ENCODE results near the gene TCAIM.
A peak's percentile ranks its signal among the peaks of the same experiment; 100 is the strongest.

The TCAIM gene, protein sequence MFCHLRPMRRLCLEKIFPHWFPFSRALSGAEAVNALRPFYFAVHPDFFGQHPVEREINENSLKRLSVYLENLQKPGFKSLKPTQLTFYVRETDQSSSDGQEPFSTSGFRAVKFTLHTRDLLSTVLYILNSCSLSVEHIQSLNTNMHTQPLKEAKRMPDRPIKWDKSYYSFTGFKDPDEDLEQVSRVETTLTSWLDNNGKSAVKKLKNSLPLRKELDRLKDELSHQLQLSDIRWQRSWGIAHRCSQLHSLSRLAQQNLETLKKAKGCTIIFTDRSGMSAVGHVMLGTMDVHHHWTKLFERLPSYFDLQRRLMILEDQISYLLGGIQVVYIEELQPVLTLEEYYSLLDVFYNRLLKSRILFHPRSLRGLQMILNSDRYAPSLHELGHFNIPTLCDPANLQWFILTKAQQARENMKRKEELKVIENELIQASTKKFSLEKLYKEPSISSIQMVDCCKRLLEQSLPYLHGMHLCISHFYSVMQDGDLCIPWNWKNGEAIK

DNA sequence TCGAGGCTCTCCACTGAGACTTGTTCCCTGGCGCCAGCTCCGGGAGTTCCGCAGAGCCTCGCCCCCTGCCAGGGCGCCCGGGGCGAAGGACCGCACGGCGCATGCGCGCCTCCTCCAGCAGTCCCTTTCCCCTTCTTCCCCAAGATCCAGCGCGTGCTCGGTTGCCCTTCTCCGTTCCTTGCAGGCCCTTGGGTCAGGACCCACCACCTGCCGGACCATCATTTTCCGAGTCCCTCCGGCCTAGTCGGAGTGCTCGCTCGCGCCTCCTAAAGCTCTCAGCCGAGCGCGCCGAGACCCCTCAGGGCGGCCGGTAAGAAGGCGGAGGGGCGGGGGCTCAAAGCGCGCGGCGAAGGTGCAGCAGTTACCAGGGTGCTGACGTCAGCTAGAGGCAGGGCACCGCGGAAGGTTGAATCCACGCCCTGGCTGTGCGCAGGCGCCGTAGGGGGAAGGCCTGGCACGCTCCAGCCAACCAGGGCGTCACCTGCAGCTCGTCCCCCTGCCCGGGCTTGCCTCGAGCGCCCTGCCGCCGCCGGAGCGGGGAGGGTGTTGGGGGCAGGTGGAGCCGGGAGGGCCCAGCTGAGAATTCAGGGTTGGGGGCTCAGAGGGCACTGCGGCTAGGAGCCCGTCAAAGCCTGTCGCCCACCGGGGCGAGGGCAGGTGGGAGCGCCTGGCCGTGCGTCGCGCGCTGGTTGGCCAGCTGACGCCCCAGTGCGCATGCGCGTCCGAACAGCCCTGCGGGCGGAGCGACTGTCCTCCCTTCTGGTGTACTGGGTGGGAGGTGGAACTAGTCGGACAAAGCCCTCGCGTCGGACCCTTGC is at the start of gene TCAIM:
Gene TCAIM (plus strand): TSS at position 757 of the 818 bp plus-strand sequence. CDS start 16,017 bp downstream, outside the sequence.
- DNase-seq: peak; percentile 89

DNA sequence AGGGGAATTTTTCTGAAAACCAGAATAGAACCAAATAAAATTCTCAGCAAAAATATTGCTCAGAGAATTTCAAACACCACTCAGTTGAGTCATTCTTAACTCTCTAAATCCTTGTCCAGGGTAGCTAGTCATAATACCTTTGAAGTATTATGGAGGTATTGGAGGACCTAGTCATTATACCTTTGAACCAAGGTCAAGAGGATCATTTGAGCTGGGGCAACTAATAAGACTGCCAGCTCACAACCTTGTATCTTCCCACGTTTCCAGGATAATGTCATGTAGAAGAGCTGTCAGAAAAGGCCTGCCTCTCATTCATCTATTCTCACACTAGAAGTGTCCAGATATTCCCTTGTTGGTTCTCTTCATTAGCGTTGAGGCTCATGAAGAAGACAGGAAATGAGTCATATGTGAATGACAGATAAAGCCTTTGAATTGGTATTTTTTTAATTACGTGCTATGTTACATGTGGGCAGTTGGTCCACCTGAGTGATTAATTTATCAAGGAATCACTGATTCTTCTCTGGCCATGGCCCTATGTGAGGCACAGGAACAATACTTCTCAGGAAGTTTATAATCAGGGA is 48.6 kb upstream of the TCAIM start:
- no peak for DNase-seq

DNA sequence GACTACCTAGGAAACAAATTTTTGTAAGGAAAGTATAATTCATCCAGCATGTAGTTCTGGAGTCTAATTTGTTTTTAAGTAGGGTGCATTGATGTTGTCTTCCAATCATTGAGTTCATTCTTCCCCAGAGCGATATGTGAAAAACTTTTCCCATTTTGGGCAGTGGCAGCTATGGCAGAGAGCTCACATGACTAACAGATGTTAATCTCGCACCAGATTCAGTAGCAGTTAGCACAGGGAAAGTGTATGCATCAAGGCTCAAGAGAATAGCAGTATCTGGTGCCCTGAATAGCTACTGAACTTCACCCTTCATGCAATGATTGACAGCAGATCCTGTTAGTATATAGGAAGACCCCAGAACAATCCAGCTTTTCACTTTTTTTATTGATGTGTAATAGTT is 46.3 kb upstream of the TCAIM start:
- DNase-seq: no peak

DNA sequence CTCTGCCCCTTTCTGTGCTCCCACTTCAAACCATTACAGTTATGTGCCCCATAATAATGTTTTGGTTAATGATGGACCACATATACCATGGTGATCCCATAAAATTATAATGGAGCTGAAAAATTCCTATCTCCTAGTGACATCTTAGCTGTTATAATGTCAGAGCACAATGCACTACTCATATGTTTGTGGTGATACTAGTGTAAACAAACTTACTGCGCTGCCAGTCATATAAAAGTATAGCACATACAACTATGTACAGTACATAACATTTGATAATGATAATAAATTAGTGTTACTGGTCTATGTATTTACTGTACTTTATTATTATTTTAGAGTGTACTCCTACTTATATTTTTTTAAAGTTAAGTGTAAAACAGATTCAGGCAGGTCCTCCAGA is 45.6 kb upstream of the TCAIM start:
- DNase-seq: no peak

DNA sequence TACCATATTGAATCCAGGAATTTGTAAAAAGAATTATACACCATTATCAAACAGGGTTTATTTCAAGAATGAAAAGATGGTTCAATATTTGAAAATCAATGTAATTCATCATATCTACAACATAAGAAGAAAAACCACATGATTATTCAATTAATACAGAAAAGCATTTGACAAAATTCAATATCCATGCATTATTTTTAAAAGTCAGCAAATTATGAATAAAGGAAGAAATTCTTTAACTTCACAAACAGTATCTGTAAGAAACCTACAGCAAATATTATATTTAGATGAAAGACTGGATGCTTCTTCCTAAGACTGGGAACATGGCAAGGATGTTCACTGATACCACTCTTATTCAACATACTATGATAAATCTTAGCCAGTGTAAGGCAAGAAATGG is 41.3 kb upstream of the TCAIM start:
- DNase-seq: no peak

DNA sequence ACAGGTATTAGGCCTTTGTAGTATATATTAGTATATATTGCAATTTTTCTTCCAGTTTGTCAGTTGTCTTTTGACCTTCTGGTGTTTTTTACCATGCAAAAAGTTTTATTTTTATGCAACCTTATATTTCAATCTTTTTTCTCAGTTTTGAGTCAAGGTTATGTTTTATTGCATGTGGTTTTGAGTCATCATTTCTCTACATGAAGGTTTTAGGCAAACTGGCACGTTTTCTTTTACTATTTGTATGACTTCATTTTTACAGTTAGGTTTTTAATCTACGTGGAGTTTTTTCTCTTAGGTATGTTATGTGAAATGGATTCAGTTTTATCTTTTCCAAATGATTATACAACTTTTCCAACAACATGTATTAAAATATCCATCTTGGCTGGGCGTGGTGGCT is 36.8 kb upstream of the TCAIM start:
- no peak for DNase-seq

DNA sequence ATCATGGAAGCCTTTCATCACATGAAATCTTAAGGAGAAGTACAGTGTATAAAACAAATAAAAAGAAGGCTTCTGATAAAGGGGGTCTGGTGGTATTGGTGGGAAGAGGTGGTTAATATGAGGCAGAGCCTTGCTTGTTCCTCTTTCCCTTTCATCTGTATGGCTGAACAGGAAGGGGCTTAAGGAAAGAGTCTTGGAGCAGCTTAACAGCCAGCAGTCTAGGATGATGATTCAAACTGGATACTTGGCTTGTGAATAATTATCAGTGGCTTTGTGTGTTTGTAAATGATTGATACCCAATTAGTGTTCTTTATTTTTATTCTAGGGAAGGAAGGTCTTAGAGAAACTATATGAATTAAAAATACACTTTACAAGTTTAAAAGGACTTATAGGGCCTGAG is 29.1 kb upstream of the TCAIM start:
- no peak for DNase-seq

DNA sequence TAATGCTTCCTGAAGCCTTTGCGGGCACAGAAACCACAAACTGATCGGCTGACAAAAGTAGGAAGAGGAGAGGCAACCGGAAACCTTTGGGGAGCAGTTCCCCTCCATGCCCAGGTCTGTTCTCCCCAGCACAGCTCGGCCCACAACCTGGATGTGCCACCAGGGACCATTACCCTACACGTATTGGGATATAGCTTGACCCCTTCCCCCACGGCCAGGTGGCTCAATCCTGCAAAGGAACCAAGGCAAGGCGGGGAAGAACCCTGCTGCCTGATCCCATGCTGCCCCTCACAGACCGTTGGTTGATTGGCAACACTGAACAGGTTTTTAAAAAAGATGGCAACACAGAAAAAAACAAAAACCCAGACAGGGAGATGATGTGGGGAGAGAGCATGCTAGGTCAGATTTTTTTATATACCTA is 19.7 kb upstream of the TCAIM start:
- no peak for DNase-seq

DNA sequence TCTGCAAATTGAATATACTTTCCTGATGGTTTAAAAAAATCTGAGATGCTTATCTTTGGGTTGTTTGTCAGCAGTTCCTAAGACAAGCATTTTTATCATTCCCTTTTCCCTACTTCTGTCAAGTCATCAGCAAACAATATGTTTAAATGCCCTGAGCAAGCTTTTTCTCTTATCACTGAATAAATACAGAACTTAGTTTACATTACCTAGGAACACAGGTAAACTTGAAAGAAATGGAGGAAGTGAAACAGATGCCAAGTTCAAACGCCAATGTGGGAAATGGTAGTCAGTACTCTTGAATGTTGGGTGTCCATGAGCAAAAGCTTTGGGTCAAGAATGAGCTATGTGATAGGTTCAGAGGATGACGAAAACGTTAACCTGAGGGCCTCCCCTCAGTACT is 17.2 kb upstream of the TCAIM start:
- no peak for DNase-seq

DNA sequence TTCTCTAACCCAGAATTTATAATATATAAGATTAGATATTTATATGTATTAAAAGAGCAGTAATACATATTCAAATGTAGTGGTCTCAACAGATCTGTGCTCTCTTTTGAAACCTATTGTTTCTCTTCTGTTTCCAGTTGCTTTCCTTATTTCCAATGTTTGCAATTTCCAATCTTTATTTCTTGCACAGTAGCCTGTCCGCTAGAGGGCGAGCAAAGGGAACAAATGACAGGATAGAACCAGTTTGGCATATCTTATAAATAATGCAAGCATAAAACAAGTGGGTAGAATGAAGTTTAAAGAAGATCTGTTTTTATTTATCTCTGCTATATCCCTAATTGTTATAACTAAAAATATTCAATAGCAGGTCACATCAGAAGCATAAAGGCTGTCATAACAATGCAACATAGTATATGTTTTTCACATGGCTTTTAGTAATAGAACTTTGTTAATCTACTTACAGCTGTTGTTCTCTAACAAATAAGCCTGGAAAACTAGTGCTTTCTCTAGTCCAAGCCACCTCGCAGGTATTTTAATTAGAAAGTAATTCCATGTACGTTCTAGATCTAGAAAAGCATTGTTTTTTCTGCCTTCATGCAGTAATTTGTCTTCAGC is 15.1 kb upstream of the TCAIM start:
- no peak for DNase-seq

DNA sequence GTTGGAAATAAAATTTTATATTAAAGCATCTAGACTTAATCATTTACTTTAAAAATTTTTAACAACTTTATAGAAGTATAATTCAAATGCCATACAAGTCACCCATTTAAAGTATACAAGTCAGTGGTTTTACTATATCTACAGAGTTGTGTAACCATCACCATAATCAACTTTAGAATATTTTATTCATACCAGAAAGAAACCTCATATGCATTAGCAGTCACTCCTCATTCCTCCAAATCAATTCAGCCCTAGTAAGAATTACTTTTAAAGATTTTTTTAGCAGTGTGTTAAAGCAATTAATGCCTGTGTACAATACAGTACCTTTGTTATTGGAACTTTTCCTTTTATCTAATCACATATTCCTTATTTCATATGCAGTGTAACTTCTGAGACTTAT is 14.0 kb upstream of the TCAIM start:
- DNase-seq: no peak

DNA sequence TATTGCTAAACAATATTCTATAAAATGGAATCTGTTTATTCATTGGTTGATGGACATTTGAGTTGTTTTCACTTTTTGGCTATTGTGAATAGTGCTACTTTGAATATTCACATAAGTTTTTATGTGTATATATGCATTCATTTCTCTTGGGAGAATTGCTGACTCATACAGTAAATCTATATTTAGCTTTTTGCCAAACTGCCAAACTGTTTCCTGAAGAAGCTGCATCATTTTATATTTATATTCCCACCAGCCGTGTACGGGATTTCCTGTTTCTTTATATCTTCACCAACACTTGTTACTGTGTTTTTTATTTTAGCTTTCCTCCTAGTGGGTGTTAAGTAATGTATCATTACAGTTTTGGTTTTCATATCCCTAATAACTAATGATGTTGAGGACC is 12.5 kb upstream of the TCAIM start:
- DNase-seq: no peak

DNA sequence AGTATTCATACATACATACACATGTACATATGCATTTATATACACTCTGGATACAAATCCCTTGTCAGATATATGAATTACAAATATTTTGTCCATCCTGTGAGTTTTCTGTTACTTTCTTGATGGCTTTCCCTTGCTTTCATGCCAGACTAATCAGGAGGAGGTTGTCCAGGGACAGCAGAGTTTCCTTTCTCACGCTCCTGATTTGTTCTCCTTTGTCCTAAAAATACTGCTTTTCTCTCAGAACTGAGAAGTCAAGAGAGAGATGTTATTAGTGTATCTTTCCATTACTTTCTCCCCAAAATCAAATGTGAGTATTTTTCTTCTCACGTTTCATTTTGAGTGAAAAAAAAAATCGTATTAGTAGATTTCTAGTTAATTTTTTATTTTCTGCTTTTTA is 12.1 kb upstream of the TCAIM start:
- DNase-seq: no peak

DNA sequence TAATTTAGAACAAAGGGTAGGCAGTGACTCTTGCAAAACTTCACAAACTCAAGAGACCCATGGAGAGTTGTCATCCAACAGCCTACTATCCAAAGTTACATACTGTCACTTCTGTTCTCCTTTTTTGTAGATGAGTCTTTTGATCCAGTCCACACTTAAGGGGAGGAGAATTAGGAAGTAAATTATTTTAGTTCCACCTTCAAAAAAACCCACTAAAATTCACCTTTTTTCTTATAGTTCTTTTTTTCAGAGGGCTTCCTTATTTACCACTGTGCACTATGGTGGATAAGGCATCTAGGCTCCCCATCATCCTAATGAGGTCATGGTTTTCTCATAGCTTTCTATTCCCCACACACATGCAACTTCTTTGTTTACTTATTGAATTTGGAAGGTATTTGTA is 8.6 kb upstream of the TCAIM start:
- DNase-seq: no peak

DNA sequence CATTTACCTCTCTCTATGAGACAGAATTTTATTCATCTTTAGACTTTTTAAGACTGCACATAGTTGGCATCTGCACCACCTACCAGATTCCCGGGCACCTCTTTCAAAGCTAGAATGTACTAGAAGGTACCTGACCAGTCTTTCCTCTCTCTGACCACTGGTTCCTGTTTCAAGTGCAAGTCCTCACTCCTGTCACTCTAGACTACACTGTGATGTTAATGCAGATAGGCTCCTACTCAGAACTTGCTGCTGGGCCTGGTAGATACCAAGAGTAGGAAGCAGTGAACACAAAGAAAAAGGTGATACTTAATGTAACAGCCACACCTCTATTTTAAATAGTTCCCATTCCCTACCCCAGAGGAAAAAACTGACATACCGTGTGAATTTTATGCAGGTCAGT is 8.1 kb upstream of the TCAIM start:
- no peak for DNase-seq

DNA sequence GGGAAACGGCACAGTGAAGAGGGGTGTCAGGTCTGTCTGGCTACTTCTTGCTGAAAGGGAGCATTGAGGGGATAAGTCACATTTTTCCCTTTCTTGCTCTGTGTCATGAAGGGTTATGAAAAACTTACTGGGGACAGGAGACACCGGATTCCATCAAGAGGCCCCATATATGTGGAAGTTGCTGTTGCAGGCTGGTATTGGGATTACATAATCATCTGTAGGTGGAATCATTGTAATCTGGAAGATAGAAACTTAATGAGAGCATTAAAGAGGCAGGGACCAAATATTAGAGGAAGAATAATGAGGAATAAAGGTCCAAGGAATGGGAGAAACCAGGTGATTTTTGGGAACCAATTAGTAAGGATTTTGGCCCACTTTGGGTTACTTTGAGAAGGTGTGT is 4.2 kb upstream of the TCAIM start:
- no peak for DNase-seq

DNA sequence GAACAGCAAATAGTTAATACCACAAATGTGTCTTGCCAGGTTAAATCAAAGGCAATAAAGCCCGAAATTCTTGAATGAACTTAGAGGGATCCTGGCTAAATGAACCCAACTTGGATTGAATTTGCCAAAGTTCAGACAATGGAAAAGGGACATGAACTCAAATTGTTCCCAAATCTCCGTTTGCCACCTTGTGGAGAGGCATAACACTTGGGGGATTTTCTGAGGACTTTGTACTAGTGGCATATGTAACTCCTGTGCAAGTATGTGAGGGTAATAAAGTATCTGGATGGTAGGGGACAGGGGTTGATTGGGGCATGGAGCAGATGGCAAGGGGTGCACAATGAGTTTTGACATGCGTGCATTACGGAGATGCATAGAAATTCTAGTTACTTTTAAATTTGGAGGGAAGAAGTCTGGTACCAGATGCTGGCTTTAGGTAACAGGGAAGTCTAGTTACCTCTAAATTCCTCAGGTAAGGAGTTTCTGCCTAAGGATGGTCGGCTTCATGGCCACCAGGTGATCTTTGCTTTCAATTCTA is 1.2 kb upstream of the TCAIM start:
- DNase-seq: no peak

DNA sequence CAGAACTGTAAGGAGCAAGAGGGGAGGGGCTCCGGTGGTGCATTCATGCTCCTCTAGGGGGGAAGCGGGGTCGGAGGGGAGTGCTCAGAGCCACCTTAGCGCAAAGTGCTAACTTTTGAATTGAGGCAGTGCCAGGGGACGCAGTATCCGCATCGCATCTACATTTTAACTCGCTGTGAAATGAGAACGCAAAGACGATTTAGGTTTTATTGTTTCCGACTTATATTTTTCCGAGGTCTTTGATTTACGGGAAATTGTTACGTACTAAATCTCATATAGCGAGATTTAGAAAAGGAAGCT is 212 bp downstream of the TCAIM start:
- no peak for DNase-seq

DNA sequence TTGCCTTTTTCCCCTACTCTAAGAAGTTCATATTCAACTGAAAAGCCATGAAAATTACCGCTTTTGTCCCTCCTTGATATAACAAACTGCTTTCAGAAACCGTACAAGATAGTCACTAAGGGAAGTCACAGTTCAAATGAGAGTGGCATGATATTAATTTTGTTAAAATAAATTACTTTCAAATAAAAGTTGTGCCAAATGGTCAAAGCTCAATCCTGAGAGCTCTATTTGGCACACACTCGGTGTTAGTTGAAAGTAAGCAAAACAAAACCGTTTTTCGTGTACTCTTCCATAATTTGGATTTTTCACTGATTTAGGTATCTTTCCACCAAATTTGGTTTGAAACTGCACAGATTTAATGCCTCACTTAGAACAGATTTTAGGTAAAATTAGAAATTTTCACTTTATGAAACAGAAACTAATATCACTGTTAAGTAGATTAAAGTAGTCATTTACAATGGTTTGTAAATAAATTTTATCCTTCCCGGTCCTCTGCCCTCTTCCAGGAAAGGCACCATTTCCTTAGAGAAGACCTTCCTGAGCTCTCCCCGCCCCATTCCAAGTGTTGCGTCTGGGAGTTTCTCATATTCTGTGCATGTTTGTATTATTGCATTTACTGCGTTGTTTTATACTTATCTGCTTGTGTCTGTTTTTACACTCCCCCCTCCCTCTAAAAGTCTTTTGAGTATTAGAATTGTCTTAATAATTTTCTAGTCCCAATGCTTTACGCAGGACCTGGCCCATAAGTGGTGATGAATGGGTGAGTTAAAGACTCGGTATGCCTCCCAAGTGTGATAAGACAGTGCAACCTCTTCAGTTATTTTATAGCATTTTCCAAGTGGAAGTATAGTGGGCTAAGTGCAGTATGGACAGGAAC is 853 bp downstream of the TCAIM start:
- no peak for DNase-seq

DNA sequence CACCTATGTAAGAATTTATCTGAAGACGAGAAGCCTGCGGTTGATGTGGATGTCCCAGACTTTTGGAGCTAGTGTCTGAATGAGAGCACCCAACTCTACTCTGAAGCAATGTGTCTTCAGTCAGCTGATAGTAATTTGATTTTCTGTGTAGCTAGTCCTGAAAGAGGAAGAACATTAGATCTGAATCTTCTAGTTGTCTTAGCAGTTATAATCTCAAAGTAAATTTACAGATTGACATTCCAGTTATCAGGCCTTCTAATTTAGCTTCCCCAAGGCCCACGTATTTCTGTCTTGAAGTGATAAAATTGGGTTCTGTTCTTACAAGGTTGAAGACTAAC is 1.5 kb downstream of the TCAIM start:
- no peak for DNase-seq

DNA sequence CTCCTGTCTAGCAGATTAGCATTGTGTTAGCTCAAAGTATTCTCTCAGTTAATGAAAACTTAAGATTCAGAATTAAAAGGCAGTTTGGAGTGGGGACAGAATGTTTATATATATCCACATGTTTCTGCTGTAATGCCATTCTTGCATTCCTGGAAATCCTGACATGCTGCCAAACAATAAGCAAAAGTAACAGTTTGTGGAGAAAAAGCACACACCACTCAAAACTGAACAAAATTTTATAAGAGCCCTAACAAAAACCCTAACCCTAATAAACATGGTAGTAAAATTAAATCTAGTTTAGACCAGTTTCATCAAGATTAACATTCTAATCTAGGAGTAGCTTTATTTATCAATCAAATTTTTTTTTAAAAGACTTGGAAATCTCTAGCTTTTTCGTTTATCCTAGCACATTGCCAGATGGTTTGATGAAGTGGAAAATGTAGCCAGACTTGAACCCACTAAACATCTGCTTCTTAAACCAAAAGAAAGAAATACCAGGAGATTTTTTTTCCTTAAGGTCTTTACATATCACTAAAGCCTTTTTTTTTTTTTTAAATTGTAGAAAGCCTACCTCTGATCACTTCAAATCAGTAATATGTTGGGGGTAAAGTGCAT is 3.7 kb downstream of the TCAIM start:
- no peak for DNase-seq

DNA sequence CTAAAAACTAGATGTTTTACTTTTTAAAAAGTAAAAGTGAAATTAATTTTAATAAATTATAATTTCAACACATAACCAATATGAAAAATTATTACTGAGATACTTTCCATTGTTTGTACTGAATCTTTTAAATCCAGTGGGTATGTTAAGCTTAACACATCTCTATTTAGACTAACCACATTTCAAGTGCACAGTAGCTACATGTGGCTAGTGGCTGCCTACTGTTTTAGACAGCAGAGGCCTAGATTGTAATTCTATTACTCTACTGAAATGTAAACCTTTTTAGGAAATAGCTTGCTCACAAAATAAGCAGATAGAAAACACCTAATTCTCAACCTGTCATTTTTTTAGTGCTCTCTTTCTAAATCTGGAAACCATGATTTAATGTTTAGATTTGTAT is 4.9 kb downstream of the TCAIM start:
- DNase-seq: no peak

Measured in cortex of kidney (tissue), 1 donor.